ENCODE results near the gene SLITRK6.
A peak's percentile ranks its signal among the peaks of the same experiment; 100 is the strongest.

GRCh38 chr13:85808811-85809210, 9.6 kb upstream of the SLITRK6 start:
- TF ChIP-seq CTCF (IDR thresholded peaks at IDR 0.05; ENCODE audit: insufficient read depth, low read length) (no peak), GABPA (IDR thresholded peaks at IDR 0.05; ENCODE audit: low read depth) (no peak), REST (IDR thresholded peaks at IDR 0.05; ENCODE audit: insufficient replicate concordance, low read depth) (no peak), SPI1 (IDR thresholded peaks at IDR 0.05; ENCODE audit: borderline replicate concordance, low read depth) (peak; percentile 59; the same call in 1 of the 2 replicates), POLR2AphosphoS5 (IDR thresholded peaks at IDR 0.05; ENCODE audit: low read depth) (no peak)
